HG02852 (cell line): ENCODE measurements around the gene OR4M2.
"Not testable (repeated sequence)": the region's sequence is repeated elsewhere in the genome, so short reads cannot be mapped to it uniquely, and the experiment has no call there.

ENCODE experiments used
- ATAC-seq: cut with Tn5 transposase; IDR thresholded peaks from one replicate; pipeline ENCODE4 v1.9.1; 2021; ENCODE audit warnings: mild to moderate bottlenecking, moderate library complexity; ENCODE audit not compliant: unreplicated experiment

The OR4M2 gene, protein sequence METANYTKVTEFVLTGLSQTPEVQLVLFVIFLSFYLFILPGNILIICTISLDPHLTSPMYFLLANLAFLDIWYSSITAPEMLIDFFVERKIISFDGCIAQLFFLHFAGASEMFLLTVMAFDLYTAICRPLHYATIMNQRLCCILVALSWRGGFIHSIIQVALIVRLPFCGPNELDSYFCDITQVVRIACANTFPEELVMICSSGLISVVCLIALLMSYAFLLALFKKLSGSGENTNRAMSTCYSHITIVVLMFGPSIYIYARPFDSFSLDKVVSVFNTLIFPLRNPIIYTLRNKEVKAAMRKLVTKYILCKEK

DNA sequence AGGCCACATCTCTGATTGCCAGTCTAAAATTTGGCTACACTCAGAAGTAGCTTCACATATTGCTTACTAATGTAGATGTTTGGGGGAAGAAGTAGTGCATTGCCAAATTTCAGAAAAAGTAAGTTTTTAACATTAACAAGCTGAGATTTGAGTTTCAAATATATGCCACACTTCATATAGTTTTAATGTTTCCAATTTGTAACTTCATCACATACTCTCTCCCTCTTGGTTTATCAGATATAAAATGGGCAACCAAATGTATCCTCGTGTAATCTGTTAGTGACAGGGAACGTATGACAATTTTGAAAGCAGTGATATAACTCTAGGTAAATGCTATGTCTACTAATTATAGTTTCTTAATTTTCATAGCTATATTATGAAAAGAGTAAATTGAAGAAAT is at the start of gene OR4M2:
TSS of gene OR4M2 (plus strand) at position 301 of the 400 bp plus-strand sequence. CDS start at position 399, 98 bp downstream.
- not testable (repeated sequence) for ATAC-seq

DNA sequence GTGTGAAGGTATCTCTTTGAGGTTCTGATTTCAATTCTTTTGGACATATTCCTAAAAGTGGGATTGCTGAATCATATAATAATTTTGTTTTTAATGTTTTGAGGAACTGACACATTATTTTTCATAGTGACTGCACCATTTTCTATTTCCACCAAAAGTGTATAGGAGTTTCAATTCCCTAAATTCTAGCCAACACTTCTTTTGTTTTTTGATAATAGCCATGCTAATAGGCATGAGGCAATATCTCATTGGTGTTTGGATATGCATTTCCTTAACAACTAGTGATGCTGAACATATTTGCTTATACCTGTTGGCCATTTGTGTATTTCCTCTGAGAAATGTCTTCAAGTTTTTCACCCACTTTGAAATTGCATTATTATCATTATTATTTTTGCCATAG is 11.1 kb upstream of the OR4M2 start:
- not testable (repeated sequence) for ATAC-seq

DNA sequence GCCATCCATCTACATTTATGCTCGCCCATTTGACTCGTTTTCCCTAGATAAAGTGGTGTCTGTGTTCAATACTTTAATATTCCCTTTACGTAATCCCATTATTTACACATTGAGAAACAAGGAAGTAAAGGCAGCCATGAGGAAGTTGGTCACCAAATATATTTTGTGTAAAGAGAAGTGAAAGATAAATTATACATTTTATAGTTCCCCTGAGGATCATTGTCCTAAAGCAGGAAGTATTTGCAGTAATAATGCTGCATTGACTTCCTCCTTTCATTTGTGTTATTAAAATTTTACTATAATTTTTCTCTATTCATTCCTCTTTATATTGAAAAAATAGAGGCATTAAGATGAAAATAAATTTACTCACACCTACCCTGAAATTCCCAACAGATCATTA is 1.1 kb downstream of the OR4M2 start:
- ATAC-seq, result not testable (repeated sequence)

DNA sequence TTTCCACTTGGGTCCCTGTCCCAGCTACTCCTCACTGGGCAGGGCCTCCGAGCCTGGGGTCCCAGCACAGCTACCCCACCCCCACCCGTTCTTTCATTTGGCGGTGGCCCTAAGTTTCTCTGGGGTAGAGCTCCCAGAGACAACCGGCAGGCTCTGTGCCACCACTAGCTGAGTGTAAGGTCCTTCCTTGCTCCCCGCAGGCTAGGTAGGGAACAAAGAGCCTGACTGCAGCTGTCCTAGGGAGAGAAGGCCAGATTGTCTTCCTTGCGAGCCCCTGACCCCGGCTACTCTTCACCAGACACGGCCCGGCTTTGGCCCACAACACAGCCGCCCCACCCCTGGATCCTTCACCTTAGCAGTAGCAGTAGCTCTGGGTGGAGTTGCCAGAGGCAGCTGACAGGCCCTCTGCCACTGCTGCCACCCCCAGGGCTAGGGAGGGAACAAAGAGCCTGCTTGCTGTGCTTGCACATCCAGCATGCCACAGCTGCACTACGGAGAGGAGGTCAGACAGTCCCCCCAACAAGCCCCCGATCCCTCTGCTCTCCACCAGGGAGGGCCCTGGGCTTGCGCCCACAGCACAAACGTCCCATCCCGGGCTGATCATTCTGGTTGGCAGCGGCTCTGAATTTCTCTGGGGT is 18.4 kb downstream of the OR4M2 start:
- peak; percentile 27 for ATAC-seq

DNA sequence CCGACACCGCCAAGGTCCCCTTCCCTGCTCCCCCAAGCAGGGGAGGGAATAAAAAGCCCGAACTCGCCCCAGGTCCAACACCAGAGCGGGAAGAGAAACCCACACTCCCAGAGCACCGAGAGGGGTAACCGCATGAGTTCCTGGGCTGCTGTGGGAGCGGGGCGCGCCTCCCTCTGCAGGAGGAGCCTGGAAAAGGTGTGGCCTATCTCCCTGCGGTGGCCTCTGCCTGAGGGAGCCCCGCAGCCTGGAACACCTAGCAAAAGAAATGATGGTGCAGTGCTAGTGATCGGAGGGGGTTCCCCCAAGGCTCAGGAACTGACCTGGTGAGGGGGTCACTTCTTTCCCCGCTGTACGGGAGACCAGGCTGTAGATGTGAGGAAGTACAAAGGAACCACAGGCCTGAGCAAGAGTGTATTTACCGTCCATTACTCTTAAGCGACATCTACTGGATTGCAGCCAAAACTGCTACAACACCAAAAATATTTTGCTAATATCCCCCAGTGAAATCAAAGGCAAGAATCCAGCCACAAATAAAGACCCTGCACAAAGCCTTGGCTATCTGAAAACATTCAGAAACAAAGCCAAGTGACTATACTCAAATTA is 19.1 kb downstream of the OR4M2 start:
- ATAC-seq, result peak; percentile 82

DNA sequence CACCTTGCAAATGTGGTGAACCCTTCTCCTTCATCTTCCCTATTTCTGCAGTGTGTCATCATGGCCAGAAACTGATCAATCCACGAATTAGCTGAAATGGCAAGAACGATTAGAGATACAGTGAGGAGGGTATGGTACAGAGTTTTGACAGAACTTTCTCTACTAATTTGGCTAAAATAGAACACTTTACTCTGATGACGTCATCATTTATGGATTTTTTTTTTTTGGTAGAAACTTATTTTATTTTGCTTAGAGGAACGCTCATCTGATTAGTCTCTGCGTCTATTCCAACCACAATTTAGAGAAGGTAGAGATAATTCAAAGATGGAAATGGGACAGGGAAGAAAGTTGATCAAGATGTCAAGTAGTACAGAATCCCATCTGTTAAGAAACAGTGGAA is 41.7 kb downstream of the OR4M2 start:
- not testable (repeated sequence) for ATAC-seq
